ENCODE measurements around the gene EIF3CL. TPM values are rescaled to one million over a fixed set of nuclear protein-coding genes. Genes with fewer than 3 reads are reported as not detected.
"Not testable (repeated sequence)": the region's sequence is repeated elsewhere in the genome, so short reads cannot be mapped to it uniquely, and the experiment has no call there.

Gene EIF3CL
- 81.2 TPM for total RNA-seq

- peak; percentile 99 for ATAC-seq
Observed at GRCh38 chr16:28403220-28404072, at the start of gene EIF3CL. EIF3CL (minus strand) TSS chr16:28403841; CDS start chr16:28403618, 223 bp downstream.

- not testable (repeated sequence) for ATAC-seq
Observed at GRCh38 chr16:28447081-28447480, 43.4 kb upstream of the EIF3CL start.

- ATAC-seq: not testable (repeated sequence)
Observed at GRCh38 chr16:28446388-28446787, 42.7 kb upstream of the EIF3CL start.

GRCh38 chr16:28443943-28444342 lies 40.3 kb upstream of the EIF3CL start:
- ATAC-seq: not testable (repeated sequence)

- peak; percentile 15 for ATAC-seq
Observed at GRCh38 chr16:28438899-28439298, 35.3 kb upstream of the EIF3CL start.

- not testable (repeated sequence) for ATAC-seq
Observed at GRCh38 chr16:28435340-28435739, 31.7 kb upstream of the EIF3CL start.

- ATAC-seq: peak; percentile 92
Observed at GRCh38 chr16:28426060-28426680, 22.5 kb upstream of the EIF3CL start.

GRCh38 chr16:28421071-28421750 lies 17.6 kb upstream of the EIF3CL start:
- ATAC-seq: not testable (repeated sequence)

- not testable (repeated sequence) for ATAC-seq
Observed at GRCh38 chr16:28417033-28417432, 13.4 kb upstream of the EIF3CL start.

GRCh38 chr16:28414530-28414929 lies 10.9 kb upstream of the EIF3CL start:
- ATAC-seq: not testable (repeated sequence)

GRCh38 chr16:28413585-28413984 lies 9.9 kb upstream of the EIF3CL start:
- not testable (repeated sequence) for ATAC-seq

- not testable (repeated sequence) for ATAC-seq
Observed at GRCh38 chr16:28392054-28392453, 11.6 kb downstream of the EIF3CL start.

- not testable (repeated sequence) for ATAC-seq
Observed at GRCh38 chr16:28382177-28382867, 21.3 kb downstream of the EIF3CL start.

GRCh38 chr16:28377822-28378221 lies 25.8 kb downstream of the EIF3CL start:
- not testable (repeated sequence) for ATAC-seq

- not testable (repeated sequence) for ATAC-seq
Observed at GRCh38 chr16:28377108-28377625, 26.5 kb downstream of the EIF3CL start.

- peak; percentile 85 for ATAC-seq
Observed at GRCh38 chr16:28375115-28375514, 28.5 kb downstream of the EIF3CL start.

GRCh38 chr16:28374281-28374680 lies 29.4 kb downstream of the EIF3CL start:
- peak; percentile 43 for ATAC-seq

- peak; percentile 19 for ATAC-seq
Observed at GRCh38 chr16:28367926-28368325, 35.7 kb downstream of the EIF3CL start.

GRCh38 chr16:28364268-28365173 lies 39.1 kb downstream of the EIF3CL start:
- peak; percentile 98 for ATAC-seq

- not testable (repeated sequence) for ATAC-seq
Observed at GRCh38 chr16:28363408-28363807, 40.2 kb downstream of the EIF3CL start, which contains the start of gene NPIPB6. NPIPB6 (minus strand) TSS chr16:28363508; CDS start chr16:28362822, 686 bp downstream.

GRCh38 chr16:28362600-28362999 lies 41.0 kb downstream of the EIF3CL start:
- ATAC-seq: not testable (repeated sequence)

Data from esophagus mucosa (tissue), 1 donor.